ENCODE results near the gene ARHGEF39.
A peak's percentile ranks its signal among the peaks of the same experiment; 100 is the strongest.

ARHGEF39 gene

GRCh38 chr9:35673132-35674024 is 8.4 kb upstream of the ARHGEF39 start, which contains the start of gene CA9:
Gene CA9, plus strand, starts transcription at chr9:35673928. Its CDS starts 32 bp downstream, at chr9:35673960.
- DNase-seq, result peak; percentile 36 to 72

- DNase-seq, result no peak
These were observed 4.5 kb upstream of the ARHGEF39 start for GRCh38 chr9:35669331-35670145.

GRCh38 chr9:35667939-35668338 is 2.9 kb upstream of the ARHGEF39 start:
- no peak for DNase-seq

- no peak for DNase-seq
These were observed 1.6 kb upstream of the ARHGEF39 start for GRCh38 chr9:35666549-35666948.

GRCh38 chr9:35666045-35666444 is 1.1 kb upstream of the ARHGEF39 start:
- no peak for DNase-seq

GRCh38 chr9:35665471-35665818 is 450 bp upstream of the ARHGEF39 start:
- DNase-seq, result no peak

- no peak for DNase-seq
These were observed 2.6 kb downstream of the ARHGEF39 start for GRCh38 chr9:35662437-35662836.

GRCh38 chr9:35661756-35662350 is 3.1 kb downstream of the ARHGEF39 start:
- no peak for DNase-seq

- DNase-seq, result peak in 1 of 2 experiments; percentile 24
These were observed 4.0 kb downstream of the ARHGEF39 start for GRCh38 chr9:35660966-35661415.

- no peak for DNase-seq
These were observed 5.7 kb downstream of the ARHGEF39 start for GRCh38 chr9:35659340-35659739.

- DNase-seq, result peak; percentile 53 to 69
These were observed 6.1 kb downstream of the ARHGEF39 start for GRCh38 chr9:35658968-35659220.

- DNase-seq, result peak; percentile 83 to 87
These were observed 6.6 kb downstream of the ARHGEF39 start, which contains the start of gene CCDC107 for GRCh38 chr9:35658137-35658967. Gene CCDC107, plus strand, starts transcription at chr9:35658292. Its CDS starts 88 bp downstream, at chr9:35658380.

GRCh38 chr9:35657546-35658136 is 7.4 kb downstream of the ARHGEF39 start, which contains the start of gene RMRP:
Gene RMRP, minus strand, starts transcription at chr9:35658019.
- peak; percentile 99 to 100 for DNase-seq

- no peak for DNase-seq
These were observed 8.0 kb downstream of the ARHGEF39 start for GRCh38 chr9:35656831-35657545.

- DNase-seq, result no peak
These were observed 8.6 kb downstream of the ARHGEF39 start for GRCh38 chr9:35656348-35656747.

- no peak for DNase-seq
These were observed 11.4 kb downstream of the ARHGEF39 start for GRCh38 chr9:35653611-35654010.

GRCh38 chr9:35652829-35653209 is 12.2 kb downstream of the ARHGEF39 start:
- no peak for DNase-seq

GRCh38 chr9:35651956-35652828 is 12.8 kb downstream of the ARHGEF39 start:
- peak in 1 of 2 experiments; percentile 18 for DNase-seq

GRCh38 chr9:35650341-35651158 is 14.4 kb downstream of the ARHGEF39 start, which contains the start of gene SIT1:
Gene SIT1, minus strand, starts transcription at chr9:35650931. Its CDS starts 78 bp downstream, at chr9:35650853.
- DNase-seq, result no peak
